HepG2 (cell line): ENCODE results near the gene EMP2. TPM values are rescaled to one million over a fixed set of nuclear protein-coding genes. Genes with fewer than 3 reads are reported as not detected.

Source experiments
- ATAC-seq: fragments of 200-7000 bp; cut with Tn5 transposase; 3 replicates; pipeline ENCODE4 v1.9.1; 2020; ENCODE audit warnings: mild to moderate bottlenecking, moderate library complexity
- BruUV-seq: library from RNA; stranded (reverse); fragments of 400-500 nt; replicated peaks from 2 replicates; lab custom pipeline; 2021; lab: Mats Ljungman, UMichigan
- CTCF ChIA-PET: fragments of 300-600 bp; formaldehyde crosslinking; extraction: SDS; loops from one replicate; lab custom pipeline; 2021; ENCODE audit warnings: low total read pairs, inconsistent platforms, low intra/inter-chr PET ratio; lab: Yijun Ruan, JAX
- POLR2A ChIA-PET: fragments of 350-600 bp; sonication (Branson Sonifier 250); formaldehyde crosslinking; loops from one replicate; lab custom pipeline; 2020; ENCODE audit warnings: antibody characterized with exemption, inconsistent platforms; lab: Yijun Ruan, JAX
- DNase-seq: peaks from one replicate; pipeline ENCODE4 v3.0.0-alpha.2; 2015; ENCODE audit warnings: low spot score
- FAIRE-seq: peaks from 3 replicates; lab custom pipeline; 2011; peaks lifted over from hg19 to GRCh38; lab: Jason Lieb, UNC
- H2AFZ ChIP-seq: one replicate; pipeline ENCODE4 v1.6.1; 2011; ENCODE audit warnings: low read length, inconsistent platforms
- H3K27ac ChIP-seq: fragments of 300-600 bp; 3 replicates; pipeline ENCODE4 v1.8.0; 2011; ENCODE audit warnings: mixed run types, mild to moderate bottlenecking, mixed read lengths, low read length, inconsistent platforms; ENCODE audit not compliant: insufficient read depth; ENCODE audit errors: extremely low read length
- H3K27me3 ChIP-seq, 2 experiments: fragments of 200-600 bp in 1 of 2; 2 replicates in 1 of 2; 3 replicates in 1 of 2; pipeline versions ENCODE4 v1.6.0 to v1.8.0; 2011; ENCODE audit warnings: low read length in 2 of 2, mild to moderate bottlenecking in 2 of 2, moderate library complexity in 2 of 2, inconsistent platforms in 1 of 2; ENCODE audit not compliant: insufficient read depth in 2 of 2, control insufficient read depth in 1 of 2
- H3K36me3 ChIP-seq, 2 experiments: fragments of 200-600 bp in 1 of 2; replicated peaks in 1 of 2; 2 replicates in 1 of 2; 3 replicates in 1 of 2; pipeline versions ENCODE4 v1.5.1 to v1.8.0; 2011; ENCODE audit warnings: low read length in 2 of 2, inconsistent platforms in 1 of 2; ENCODE audit not compliant: insufficient read depth in 2 of 2, control insufficient read depth in 1 of 2
- H3K4me1 ChIP-seq: 2 replicates; pipeline ENCODE4 v1.5.1; 2012; ENCODE audit warnings: low read length, inconsistent platforms; ENCODE audit not compliant: insufficient read depth
- H3K4me2 ChIP-seq: 2 replicates; pipeline ENCODE4 v1.6.0; 2011; ENCODE audit warnings: low read depth, low read length, inconsistent platforms
- H3K4me3 ChIP-seq, 3 experiments: fragments of 200-600 bp in 1 of 3; sonication (generic), shearing (Covaris generic) in 1 of 3; replicated peaks in 1 of 3; 2 replicates each; pipeline ENCODE4 v1.5.1; 2011 to 2016; ENCODE audit warnings: low read length in 3 of 3, inconsistent platforms in 2 of 3, low read depth in 2 of 3, mild to moderate bottlenecking in 2 of 3, control low read depth in 1 of 3, mixed read lengths in 1 of 3; ENCODE audit not compliant: insufficient read depth in 1 of 3
- H3K79me2 ChIP-seq: one replicate; pipeline ENCODE4 v1.6.1; 2011; ENCODE audit warnings: low read length, inconsistent platforms; ENCODE audit not compliant: insufficient read depth
- H3K9ac ChIP-seq: 2 replicates; pipeline ENCODE4 v1.6.0; 2011; ENCODE audit warnings: mild to moderate bottlenecking, low read depth, low read length, inconsistent platforms; ENCODE audit not compliant: insufficient read depth
- H3K9me3 ChIP-seq: 2 replicates; pipeline ENCODE4 v1.5.1; 2012; ENCODE audit warnings: mild to moderate bottlenecking, low read length
- H4K20me1 ChIP-seq: 2 replicates; pipeline ENCODE4 v1.6.0; 2011; ENCODE audit warnings: inconsistent platforms, mild to moderate bottlenecking, low read length, moderate library complexity; ENCODE audit not compliant: insufficient read depth
- BRCA1 ChIP-seq: sonication (generic); formaldehyde crosslinking; IDR thresholded peaks from 2 replicates; pipeline ENCODE4 v1.4.0; 2020; ENCODE audit warnings: missing genetic modification reagents
- ETV5 ChIP-seq: IDR thresholded peaks from 2 replicates; pipeline ENCODE4 v1.6.1; 2018; ENCODE audit warnings: missing biosample characterization, missing genetic modification reagents, inconsistent platforms, borderline replicate concordance
- GLI4 ChIP-seq: sonication (generic); formaldehyde crosslinking; IDR thresholded peaks from 2 replicates; pipeline ENCODE4 v1.5.1; 2020; ENCODE audit warnings: missing genetic modification reagents, mild to moderate bottlenecking, moderate library complexity, borderline replicate concordance
- KAT8 ChIP-seq: IDR thresholded peaks from 2 replicates; pipeline ENCODE4 v1.6.1; 2016; ENCODE audit warnings: missing genetic modification reagents, missing compliant biosample characterization
- KLF16 ChIP-seq, 2 experiments: sonication (generic) in 1 of 2; formaldehyde crosslinking in 1 of 2; IDR thresholded peaks; 2 replicates each; pipeline versions ENCODE4 v1.6.1 to v1.8.0; 2016 to 2023; ENCODE audit warnings: missing genetic modification reagents in 2 of 2, missing compliant biosample characterization in 1 of 2
- MAZ ChIP-seq, 2 experiments: sonication (generic) in 1 of 2; formaldehyde crosslinking in 1 of 2; IDR thresholded peaks; 2 replicates each; pipeline versions ENCODE4 v1.5.0 to v1.6.1; 2012 to 2020; ENCODE audit warnings: low read depth in 2 of 2, mild to moderate bottlenecking in 2 of 2, borderline replicate concordance in 1 of 2, improper control_type of control experiment in 1 of 2, low read length in 1 of 2, missing genetic modification reagents in 1 of 2, moderate library complexity in 1 of 2
- STAT5B ChIP-seq: sonication (generic); formaldehyde crosslinking; IDR thresholded peaks from 2 replicates; pipeline ENCODE4 v1.4.0; 2020; ENCODE audit warnings: missing genetic modification reagents
- TRIM24 ChIP-seq: sonication (generic); formaldehyde crosslinking; IDR thresholded peaks from 2 replicates; pipeline ENCODE4 v1.8.0; 2022; ENCODE audit warnings: mild to moderate bottlenecking, missing genetic modification reagents
- ZNF224 ChIP-seq: sonication (generic); formaldehyde crosslinking; IDR thresholded peaks from 2 replicates; pipeline ENCODE4 v1.5.0; 2020; ENCODE audit warnings: mild to moderate bottlenecking, missing genetic modification reagents
- ZNF780A ChIP-seq: sonication (generic); formaldehyde crosslinking; IDR thresholded peaks from 2 replicates; pipeline ENCODE4 v1.8.0; 2022; ENCODE audit warnings: mild to moderate bottlenecking, missing genetic modification reagents, moderate library complexity
- WGBS: methylation state at CpG from one replicate; pipeline ENCODE4 v1.1.6; 2017; ENCODE audit warnings: low lambda C conversion rate; 5-methylcytosine and 5-hydroxymethylcytosine counted together
- in situ Hi-C: cut with HindIII; loops from 2 replicates; pipeline ENCODE4 v1.10.0; 2017; ENCODE audit warnings: low pct_unique_long_range_greater_than_20kb; ENCODE audit not compliant: extremely low pct_ligation_motif_present
- intact Hi-C: fragments of 100-400 bp; cut with micrococcal nuclease; formaldehyde crosslinking; loops from one replicate; pipeline ENCODE4 v1.10.0; 2022; ENCODE audit not compliant: unreplicated experiment
- polyA plus RNA-seq, 8 experiments: library from polyadenylated mRNA; depleted of rRNA in 3 of 8; stranded (reverse) in 7 of 8; unstranded in 1 of 8; fragments of >200 nt; fragmentation: Illumina TruSeq in 4 of 8; extraction: Trizol in 4 of 8; gene quantifications; 2 replicates each; pipeline versions ENCODE4 v1.2.1 to v1.2.3, GENCODE V29; 2011 to 2016; ENCODE audit warnings: low read depth in 4 of 8, missing spikeins in 1 of 8, mixed read lengths in 1 of 8; ENCODE audit not compliant: insufficient read depth in 1 of 8
- total RNA-seq, 5 experiments: library from RNA; depleted of rRNA; stranded (reverse); fragments of >200 nt; fragmentation: Illumina TruSeq; extraction: Trizol; gene quantifications; 2 replicates each; pipeline ENCODE4 v1.2.3, GENCODE V29; 2016; ENCODE audit warnings: low read depth in 1 of 5

Gene EMP2
- total and polyA plus RNA-seq, 2 of the 13 experiments (the other 11 are each of a cell fraction or from before 2014, with no cell fraction given) = 24.6 to 91.2 TPM

- no TSS peak for BruUV-seq
- FAIRE-seq = no peak
- intact Hi-C loops = no loop called here
- POLR2A ChIA-PET = no interaction called here
- CTCF ChIA-PET = no interaction called here
- WGBS = 98% methylated on average over 10 of the region's 10 CpGs
- no peak for DNase-seq
- in situ Hi-C loops = no loop called here
- no peak overlapping the region for H3K27ac ChIP-seq
- no peak overlapping the region for H3K4me3 ChIP-seq
- H3K4me2 ChIP-seq = no peak overlapping the region
- H3K4me1 ChIP-seq = peaks cover 13% of the 10 kb centered on the region
- ATAC-seq = no peak
- H3K9me3 ChIP-seq = no peaks in the 10 kb centered on the region
- TF ChIP-seq ETV5 (CRISPR knock-in tag) = no peak
- TF ChIP-seq BRCA1 (CRISPR knock-in tag) = no peak
- no peak for TF ChIP-seq ZNF780A (CRISPR knock-in tag)
- TF ChIP-seq STAT5B (CRISPR knock-in tag) = no peak
- TF ChIP-seq ZNF224 (CRISPR knock-in tag) = no peak
- TF ChIP-seq, all 625 proteins: peak for 0
- H3K27me3 ChIP-seq = no peaks in the 10 kb centered on the region
- no peaks in the 10 kb centered on the region for H3K79me2 ChIP-seq
- no peak overlapping the region for H3K9ac ChIP-seq
- no peak overlapping the region for H2AFZ ChIP-seq
- H3K36me3 ChIP-seq = peaks cover 31 to 64% of the 10 kb centered on the region in 2 experiments
- no peaks in the 10 kb centered on the region for H4K20me1 ChIP-seq
Measured at GRCh38 chr16:10535461-10535860, 44.9 kb downstream of the EMP2 start.

- WGBS = 97% methylated on average over 5 of the region's 5 CpGs
- ChIA-PET POLR2A (no interaction called here), CTCF (no interaction called here)
- H3K4me1 ChIP-seq = peaks cover 13% of the 10 kb centered on the region
- H3K27ac ChIP-seq = no peak overlapping the region
- FAIRE-seq = no peak
- no peak overlapping the region for H3K9ac ChIP-seq
- TF ChIP-seq KLF16 (CRISPR knock-in tag; IDR thresholded peaks at IDR 0.05) = no peak
- TF ChIP-seq KAT8 (CRISPR knock-in tag) = no peak
- TF ChIP-seq GLI4 (CRISPR knock-in tag) = no peak
- no peak for TF ChIP-seq MAZ (IDR thresholded peaks at IDR 0.05; ENCODE audit: borderline replicate concordance, low read depth, low read length)
- no peak for TF ChIP-seq MAZ (CRISPR knock-in tag; IDR thresholded peaks at IDR 0.05; ENCODE audit: low read depth)
- no peak for TF ChIP-seq TRIM24 (CRISPR knock-in tag)
- no peak for ATAC-seq
- no peak for DNase-seq
- no peak overlapping the region for H2AFZ ChIP-seq
- H3K4me2 ChIP-seq = no peak overlapping the region
- no TSS peak for BruUV-seq
- no peaks in the 10 kb centered on the region for H3K79me2 ChIP-seq
- no peaks in the 10 kb centered on the region for H3K9me3 ChIP-seq
- no peaks in the 10 kb centered on the region for H3K27me3 ChIP-seq
- H3K4me3 ChIP-seq = no peak overlapping the region
- intact Hi-C loops = no loop called here
- H3K36me3 ChIP-seq = peaks cover 31 to 61% of the 10 kb centered on the region in 2 experiments
- in situ Hi-C loops = no loop called here
- H4K20me1 ChIP-seq = no peaks in the 10 kb centered on the region
Measured at GRCh38 chr16:10534748-10535147, 45.6 kb downstream of the EMP2 start.
